SW 1271 (cell line): Measurements from ENCODE around the gene SIAH3.
"Not testable (repeated sequence)": the region's sequence is repeated elsewhere in the genome, so short reads cannot be mapped to it uniquely, and the experiment has no call there.

Source experiments
- DNase-seq, 2 experiments: peaks; one replicate each; lab custom pipeline; 2025; lab: John Stamatoyannopoulos, UW

Gene SIAH3

DNA sequence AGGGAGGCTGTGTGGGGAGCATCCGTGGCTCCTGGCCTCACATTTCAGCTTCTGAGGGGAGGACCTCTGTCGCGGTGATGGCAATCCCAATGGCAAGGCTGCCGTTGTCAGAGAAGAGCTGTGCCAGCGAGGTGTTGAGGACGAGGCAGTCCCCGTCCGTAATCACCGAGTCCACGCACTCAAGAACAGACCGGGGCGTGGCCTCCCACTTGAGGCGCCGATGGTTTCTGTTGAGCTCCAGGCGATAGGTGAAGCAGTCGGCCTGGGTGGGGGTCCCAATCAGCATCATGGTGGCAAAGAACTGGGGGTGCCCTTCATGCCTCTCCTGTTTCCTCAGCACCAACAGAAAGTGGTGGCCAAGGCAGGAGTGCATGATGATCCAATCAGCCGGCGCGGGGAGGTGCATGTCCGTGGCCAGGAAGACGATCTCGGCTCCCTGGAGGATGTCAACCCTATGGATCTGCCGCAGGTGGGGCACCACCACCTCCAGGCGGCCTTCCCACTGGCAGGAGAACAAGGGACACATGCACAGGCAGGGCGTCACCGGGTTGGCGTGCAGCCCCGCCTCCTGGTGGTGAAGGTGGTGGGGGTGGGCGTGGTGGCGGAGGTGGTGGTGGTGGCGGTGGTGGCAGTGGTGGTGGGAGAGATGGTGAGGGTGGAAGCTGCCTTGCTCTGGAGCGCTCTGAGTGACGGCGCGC is 68.1 kb downstream of the SIAH3 start:
- DNase-seq = no peak

- DNase-seq = no peak
These were observed 69.1 kb downstream of the SIAH3 start for GRCh38 chr13:45782327-45783045.

DNA sequence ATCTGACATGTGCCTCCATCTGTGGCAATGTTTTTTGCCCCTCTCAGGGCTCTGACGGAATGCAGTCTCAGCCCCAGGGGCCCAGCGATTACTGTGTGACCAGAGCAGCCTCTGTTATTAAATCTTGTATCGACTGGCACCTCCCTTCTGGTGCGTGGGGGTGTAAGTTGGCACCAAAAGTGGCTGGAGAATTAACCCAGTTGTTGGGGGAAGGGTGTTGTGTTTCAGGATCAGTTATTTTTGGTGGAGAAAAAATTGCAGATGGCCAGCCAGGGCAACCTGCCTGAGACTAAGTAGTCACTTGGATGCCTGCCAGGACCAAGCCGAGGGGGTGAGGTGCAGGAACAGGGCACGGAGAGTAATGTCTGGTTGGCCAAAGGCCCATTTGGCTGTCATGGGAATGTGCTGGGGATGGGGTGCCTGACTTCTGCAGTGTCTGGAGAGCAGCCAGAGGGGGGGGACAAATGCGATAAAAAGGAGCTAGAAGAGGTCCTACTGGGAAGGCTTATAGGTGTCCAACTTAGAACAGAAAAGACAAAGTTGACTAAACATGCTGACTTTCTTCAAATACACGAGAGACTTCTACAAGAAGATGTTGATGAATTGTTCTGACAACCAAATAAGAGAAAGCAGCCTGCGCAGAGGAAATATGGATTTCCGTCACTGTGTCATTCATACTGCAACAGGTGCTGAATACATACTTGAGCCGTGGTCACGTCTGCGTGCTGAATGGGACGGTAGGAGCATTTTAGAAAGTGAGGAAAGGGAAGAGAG is 69.8 kb downstream of the SIAH3 start:
- no peak for DNase-seq

- no peak for DNase-seq
These were observed 71.7 kb downstream of the SIAH3 start for GRCh38 chr13:45779901-45780300.

DNA sequence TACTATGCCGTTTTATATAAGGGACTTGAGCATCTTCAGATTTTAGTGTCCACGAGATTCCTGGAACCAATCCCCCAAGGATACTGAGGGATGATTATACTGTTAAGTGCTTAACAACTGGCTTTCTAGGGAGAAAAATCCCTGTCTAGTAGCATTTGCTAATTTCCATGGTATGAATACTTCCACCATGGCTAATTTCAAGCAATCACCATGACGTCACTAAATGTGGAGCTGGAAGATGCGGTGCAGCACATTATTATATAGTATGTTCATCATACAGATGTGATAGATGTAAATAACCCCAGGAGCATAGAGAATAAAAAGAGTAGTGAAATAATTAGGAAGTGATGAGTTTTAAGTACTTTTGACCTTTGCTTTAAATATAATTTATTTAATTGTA is 72.7 kb downstream of the SIAH3 start:
- no peak for DNase-seq

GRCh38 chr13:45776748-45777147 is 74.8 kb downstream of the SIAH3 start:
- no peak for DNase-seq

- DNase-seq = no peak
These were observed 76.1 kb downstream of the SIAH3 start for GRCh38 chr13:45775401-45775963.

DNA sequence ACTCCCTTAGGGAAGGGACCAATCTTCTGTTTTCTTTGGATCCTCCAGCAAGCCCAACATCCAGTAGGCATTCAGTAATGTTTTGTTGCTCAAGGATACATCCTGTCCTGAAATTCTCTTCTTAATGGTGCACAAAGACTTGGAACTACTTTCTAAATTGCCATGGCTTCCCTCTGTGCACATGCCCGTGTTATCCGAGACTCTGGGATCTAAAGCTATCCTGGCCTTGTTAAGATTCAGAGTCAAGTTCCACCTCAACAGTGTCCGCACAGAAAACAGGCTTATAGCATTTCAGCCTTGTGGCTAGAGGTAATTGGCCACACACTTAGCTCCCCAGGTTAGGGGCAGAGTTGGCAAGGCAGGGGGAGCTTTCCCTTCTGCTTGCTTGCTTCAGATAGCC is 77.6 kb downstream of the SIAH3 start:
- no peak for DNase-seq

GRCh38 chr13:45773236-45773635 is 78.3 kb downstream of the SIAH3 start:
- DNase-seq = no peak

- DNase-seq = no peak
These were observed 80.7 kb downstream of the SIAH3 start for GRCh38 chr13:45770886-45771285.

DNA sequence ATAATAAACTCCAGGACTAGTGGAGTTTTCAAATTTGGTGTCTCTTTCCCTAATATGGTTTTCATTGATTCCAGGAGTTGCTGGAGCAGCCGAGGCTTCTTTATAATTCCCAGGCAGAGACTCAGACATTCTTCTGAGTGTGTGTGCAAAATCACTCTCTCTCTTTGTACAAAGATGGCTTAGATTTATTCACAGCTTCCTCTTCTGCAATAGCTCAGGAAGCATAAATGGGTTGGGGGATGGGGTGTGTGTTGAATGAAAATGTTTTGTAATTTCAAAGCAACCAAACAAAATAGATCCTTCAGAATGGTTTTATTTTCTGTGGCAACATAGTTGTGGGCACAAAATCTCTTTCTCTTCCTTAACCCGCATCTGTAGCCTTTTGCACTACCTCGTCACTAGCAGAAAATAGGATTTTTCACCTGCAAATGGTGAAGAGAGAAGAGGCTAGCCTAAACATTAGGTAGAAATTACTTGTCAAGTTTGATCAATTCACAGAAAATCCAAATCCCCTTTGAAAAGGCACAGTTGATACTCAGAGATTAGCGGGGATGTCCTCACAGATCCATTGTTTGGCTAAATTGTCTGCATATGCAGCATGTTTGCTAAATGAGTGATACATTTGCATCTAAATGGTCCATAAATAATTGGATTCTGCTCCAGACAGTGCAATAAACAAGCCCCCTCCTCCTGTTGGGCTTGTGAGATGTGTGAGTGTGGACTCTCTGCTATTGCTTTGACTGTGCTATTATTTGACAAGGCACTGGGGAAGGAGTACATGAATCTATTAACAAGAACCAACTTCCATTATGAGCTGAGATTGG is 82.7 kb downstream of the SIAH3 start:
- DNase-seq = no peak

- no peak for DNase-seq
These were observed 86.1 kb downstream of the SIAH3 start for GRCh38 chr13:45765464-45765863.

- no peak for DNase-seq
These were observed 88.1 kb downstream of the SIAH3 start for GRCh38 chr13:45763419-45763818.

DNA sequence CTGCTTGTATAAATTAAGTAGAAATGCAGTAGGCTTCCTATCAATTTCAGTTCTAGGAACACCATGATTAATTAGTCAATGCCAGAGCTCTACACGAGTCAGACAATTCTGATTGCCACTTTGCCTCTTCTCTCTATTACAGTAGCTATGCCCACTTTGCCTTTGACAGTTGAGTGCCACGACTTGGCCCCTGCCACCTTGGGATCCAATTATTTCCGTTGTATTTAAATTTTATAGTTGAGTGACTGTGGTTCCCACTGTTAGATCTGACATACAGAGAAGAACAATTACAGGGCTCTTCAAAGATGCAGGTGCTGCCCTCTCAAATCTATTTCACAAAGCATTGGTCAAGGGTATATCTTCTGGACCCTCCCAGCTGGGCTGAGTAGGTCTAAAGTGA is 94.0 kb downstream of the SIAH3 start:
- not testable (repeated sequence) for DNase-seq

GRCh38 chr13:45756498-45756897 is 95.1 kb downstream of the SIAH3 start:
- DNase-seq = not testable (repeated sequence)

- DNase-seq = no peak
These were observed 99.0 kb downstream of the SIAH3 start for GRCh38 chr13:45752510-45752909.

DNA sequence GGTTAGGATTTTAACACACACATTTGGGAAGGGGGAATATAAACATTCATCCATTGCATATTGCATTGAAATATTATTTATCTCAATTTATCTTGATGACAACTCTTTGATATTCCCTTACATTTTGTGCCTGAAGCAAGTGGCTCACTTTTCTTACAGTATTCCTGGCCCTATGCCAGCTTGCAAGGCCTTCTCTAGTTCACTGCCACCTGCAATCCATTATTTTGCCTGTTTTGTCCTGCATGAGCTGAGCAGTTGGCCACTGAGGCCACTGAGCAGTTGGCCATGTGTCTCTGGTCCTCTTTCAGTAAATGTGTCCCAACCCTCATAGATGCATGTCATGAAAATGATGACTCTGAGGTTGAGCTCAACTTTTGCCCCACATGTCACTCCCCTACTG is 99.7 kb downstream of the SIAH3 start:
- DNase-seq = no peak

DNA sequence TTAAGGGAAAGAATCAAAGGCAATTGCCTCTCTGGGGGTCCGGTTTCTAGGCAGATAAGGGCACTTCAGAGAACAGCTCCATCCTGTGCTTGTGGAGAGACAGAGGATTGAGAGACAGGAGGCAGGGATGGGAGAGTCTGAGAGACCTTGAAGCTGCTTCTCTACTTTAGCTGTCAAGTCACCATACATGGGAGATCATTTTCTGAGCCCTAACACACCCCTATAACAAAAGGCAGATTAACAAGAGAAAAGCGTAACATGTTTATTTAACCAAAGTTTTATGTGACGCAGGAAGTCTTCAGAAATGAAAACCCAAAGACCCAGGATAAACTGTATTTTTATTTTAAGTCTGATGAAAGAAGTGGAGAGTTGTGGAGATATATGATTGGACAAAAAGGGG is 101.0 kb downstream of the SIAH3 start:
- DNase-seq = no peak

- no peak for DNase-seq
These were observed 102.4 kb downstream of the SIAH3 start for GRCh38 chr13:45748941-45749759.

DNA sequence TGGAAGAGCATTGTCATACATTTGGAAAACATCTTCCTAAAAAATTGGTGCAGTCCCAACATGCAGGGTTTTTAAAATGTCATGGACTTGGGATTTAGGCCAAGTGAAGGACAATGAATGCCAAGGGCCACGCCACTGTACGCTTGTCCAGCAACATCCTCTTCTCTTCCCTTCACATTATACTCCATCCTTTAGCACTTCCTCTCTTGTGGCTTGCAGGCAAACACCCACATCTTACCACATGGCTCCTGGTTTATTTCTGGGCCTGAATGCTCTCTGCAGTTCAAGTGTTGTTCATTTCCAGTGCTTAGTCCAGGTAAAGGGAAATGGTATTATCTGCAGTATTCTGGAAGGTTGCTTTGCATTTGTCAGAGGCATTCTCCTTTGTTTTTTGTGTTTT is 104.5 kb downstream of the SIAH3 start:
- DNase-seq = no peak

GRCh38 chr13:45744979-45745378 is 106.6 kb downstream of the SIAH3 start:
- DNase-seq = no peak
